Skeletal muscle tissue (tissue), 4 donors: ENCODE data around the gene ADAMTS12. TPM values are rescaled to one million over a fixed set of nuclear protein-coding genes. Genes with fewer than 3 reads are reported as not detected.

Experiments used
- H3K27ac ChIP-seq: one replicate; pipeline ENCODE4 v1.7.0; 2013; ENCODE audit warnings: mild to moderate bottlenecking, low read depth, low read length, inconsistent platforms
- H3K27me3 ChIP-seq, 3 donors: one replicate each; pipeline ENCODE4 v1.7.0; 2013; ENCODE audit warnings: low read length in 3 of 3; ENCODE audit not compliant: control insufficient read depth in 3 of 3, insufficient read depth in 3 of 3
- H3K36me3 ChIP-seq, 3 donors: one replicate each; pipeline ENCODE4 v1.7.0; 2013; ENCODE audit warnings: low read length in 3 of 3; ENCODE audit not compliant: control insufficient read depth in 3 of 3, insufficient read depth in 3 of 3
- H3K4me1 ChIP-seq, 3 donors: one replicate each; pipeline ENCODE4 v1.7.0; 2013; ENCODE audit warnings: low read length in 3 of 3, mild to moderate bottlenecking in 3 of 3; ENCODE audit not compliant: control insufficient read depth in 3 of 3, insufficient read depth in 3 of 3
- H3K4me3 ChIP-seq, 3 donors: one replicate each; pipeline ENCODE4 v1.7.0; 2013; ENCODE audit warnings: low read length in 3 of 3
- H3K9ac ChIP-seq, 3 donors: one replicate each; pipeline ENCODE4 v1.7.0; 2013; ENCODE audit warnings: low read length in 3 of 3, mild to moderate bottlenecking in 3 of 3, moderate library complexity in 2 of 3, low read depth in 1 of 3
- H3K9me3 ChIP-seq, 3 donors: one replicate each; pipeline ENCODE4 v1.7.0; 2013; ENCODE audit warnings: low read length in 3 of 3; ENCODE audit not compliant: control insufficient read depth in 3 of 3
- total RNA-seq: library from RNA; depleted of rRNA; stranded (reverse); fragments of >200 nt; gene quantifications from one replicate; pipeline ENCODE4 v1.2.3, GENCODE V29; 2014
- donor health status: Osteomylitis.

ADAMTS12 gene, protein sequence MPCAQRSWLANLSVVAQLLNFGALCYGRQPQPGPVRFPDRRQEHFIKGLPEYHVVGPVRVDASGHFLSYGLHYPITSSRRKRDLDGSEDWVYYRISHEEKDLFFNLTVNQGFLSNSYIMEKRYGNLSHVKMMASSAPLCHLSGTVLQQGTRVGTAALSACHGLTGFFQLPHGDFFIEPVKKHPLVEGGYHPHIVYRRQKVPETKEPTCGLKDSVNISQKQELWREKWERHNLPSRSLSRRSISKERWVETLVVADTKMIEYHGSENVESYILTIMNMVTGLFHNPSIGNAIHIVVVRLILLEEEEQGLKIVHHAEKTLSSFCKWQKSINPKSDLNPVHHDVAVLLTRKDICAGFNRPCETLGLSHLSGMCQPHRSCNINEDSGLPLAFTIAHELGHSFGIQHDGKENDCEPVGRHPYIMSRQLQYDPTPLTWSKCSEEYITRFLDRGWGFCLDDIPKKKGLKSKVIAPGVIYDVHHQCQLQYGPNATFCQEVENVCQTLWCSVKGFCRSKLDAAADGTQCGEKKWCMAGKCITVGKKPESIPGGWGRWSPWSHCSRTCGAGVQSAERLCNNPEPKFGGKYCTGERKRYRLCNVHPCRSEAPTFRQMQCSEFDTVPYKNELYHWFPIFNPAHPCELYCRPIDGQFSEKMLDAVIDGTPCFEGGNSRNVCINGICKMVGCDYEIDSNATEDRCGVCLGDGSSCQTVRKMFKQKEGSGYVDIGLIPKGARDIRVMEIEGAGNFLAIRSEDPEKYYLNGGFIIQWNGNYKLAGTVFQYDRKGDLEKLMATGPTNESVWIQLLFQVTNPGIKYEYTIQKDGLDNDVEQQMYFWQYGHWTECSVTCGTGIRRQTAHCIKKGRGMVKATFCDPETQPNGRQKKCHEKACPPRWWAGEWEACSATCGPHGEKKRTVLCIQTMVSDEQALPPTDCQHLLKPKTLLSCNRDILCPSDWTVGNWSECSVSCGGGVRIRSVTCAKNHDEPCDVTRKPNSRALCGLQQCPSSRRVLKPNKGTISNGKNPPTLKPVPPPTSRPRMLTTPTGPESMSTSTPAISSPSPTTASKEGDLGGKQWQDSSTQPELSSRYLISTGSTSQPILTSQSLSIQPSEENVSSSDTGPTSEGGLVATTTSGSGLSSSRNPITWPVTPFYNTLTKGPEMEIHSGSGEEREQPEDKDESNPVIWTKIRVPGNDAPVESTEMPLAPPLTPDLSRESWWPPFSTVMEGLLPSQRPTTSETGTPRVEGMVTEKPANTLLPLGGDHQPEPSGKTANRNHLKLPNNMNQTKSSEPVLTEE (N-terminal part only)
- 19.3 TPM for total RNA-seq

DNA sequence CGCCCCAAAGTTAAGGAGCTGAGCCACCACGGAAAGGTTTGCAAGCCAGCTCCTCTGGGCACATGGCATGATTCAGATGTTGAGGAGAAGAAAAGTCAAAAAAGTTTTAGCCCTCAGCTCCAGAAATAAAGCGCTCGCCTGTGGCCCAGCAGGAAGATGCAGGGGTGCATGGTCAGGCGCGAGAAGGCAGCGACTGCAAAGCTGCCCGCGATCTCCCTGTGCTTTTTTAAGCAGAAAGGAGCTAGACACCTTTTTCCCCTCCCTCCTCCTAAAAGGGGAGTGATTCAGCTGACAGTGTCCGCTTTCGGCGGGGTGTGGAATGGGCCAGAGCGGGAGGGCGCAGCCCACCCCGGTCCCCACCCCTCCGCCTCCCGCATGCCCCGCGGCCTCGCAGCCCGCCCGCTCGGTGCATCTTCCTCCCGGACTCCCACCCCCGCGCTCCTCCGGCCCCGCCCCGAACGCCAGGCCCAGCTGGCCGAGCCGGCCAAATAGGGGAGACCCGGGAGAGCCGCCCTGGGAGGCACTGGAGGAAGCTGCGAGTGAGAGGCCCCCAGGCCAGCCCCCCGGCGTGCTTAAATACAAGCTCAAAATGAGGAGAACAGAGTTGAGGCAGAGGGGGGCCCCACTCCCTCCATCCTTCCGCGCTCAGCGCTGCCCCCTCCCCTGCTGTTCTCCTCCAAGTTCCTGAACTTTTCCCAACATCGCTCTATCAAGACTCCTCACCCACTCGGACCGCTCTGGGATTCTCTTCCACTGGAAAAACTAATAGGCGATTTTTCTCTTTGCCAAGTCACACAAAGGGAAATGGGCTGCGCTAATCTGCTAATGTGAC lies at the start of gene ADAMTS12:
Gene ADAMTS12 (minus strand): TSS at position 203 of the 832 bp plus-strand sequence. CDS start 134 bp downstream, at position 69.
- Histone ChIP-seq H3K4me1 (peaks cover 0 to 8% (median 3%) of the 10 kb centered on the region in 3 donors), H3K27ac (no peak within 1 kb of the TSS), H3K9me3 (peaks cover 0 to 3% (median 2%) of the 10 kb centered on the region in 3 donors), H3K4me3 (peak within 1 kb of the TSS; percentile 52 to 67 (median 53)), H3K9ac (peak within 1 kb of the TSS in 1 of 3 donors; percentile 46), H3K27me3 (peaks cover 10 to 18% (median 12%) of the 10 kb centered on the region in 3 donors), H3K36me3 (no peaks in the 10 kb centered on the region)

- no peaks in the 10 kb centered on the region for H3K36me3 ChIP-seq
- H3K4me1 ChIP-seq, result peaks cover 9 to 11% (median 11%) of the 10 kb centered on the region in 3 donors
- no peak overlapping the region for H3K4me3 ChIP-seq
- H3K9me3 ChIP-seq, result no peaks in the 10 kb centered on the region
- peaks cover 36 to 49% (median 38%) of the 10 kb centered on the region in 3 donors for H3K27me3 ChIP-seq
- H3K9ac ChIP-seq, result no peak overlapping the region
- H3K27ac ChIP-seq, result no peak overlapping the region
These were observed 49.3 kb upstream of the ADAMTS12 start for GRCh38 chr5:33941090-33941489.

GRCh38 chr5:33939556-33940262 lies 47.9 kb upstream of the ADAMTS12 start:
- Histone ChIP-seq H3K27ac (no peak overlapping the region), H3K4me3 (no peak overlapping the region), H3K36me3 (no peaks in the 10 kb centered on the region), H3K9ac (no peak overlapping the region), H3K4me1 (peaks cover 11 to 18% (median 13%) of the 10 kb centered on the region in 3 donors), H3K9me3 (no peaks in the 10 kb centered on the region), H3K27me3 (peaks cover 38 to 56% (median 43%) of the 10 kb centered on the region in 3 donors)

DNA sequence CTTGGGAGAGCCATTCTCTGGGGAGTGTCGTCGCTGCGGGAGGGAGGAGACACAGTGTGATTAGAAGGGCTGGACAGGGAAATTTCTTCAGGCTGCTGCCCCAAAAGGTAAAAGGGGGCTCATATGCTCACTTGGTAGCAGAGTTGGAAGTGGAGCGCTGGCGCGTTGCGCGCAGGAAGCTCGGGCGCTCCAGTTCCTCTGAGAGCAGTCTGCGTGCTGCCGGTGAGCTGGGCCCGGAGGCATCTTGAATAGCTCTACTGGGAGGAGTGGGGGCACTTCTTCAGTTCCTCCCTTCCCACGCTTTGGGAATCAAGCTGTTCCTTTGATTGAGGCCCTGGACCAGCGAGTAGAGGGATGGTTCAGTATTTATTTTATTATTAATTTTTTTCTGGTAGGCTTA lies 47.1 kb upstream of the ADAMTS12 start:
- Histone ChIP-seq H3K27ac (no peak overlapping the region), H3K9me3 (no peaks in the 10 kb centered on the region), H3K36me3 (no peaks in the 10 kb centered on the region), H3K9ac (no peak overlapping the region), H3K27me3 (peaks cover 40 to 56% (median 43%) of the 10 kb centered on the region in 3 donors), H3K4me1 (peaks cover 11 to 18% (median 13%) of the 10 kb centered on the region in 3 donors), H3K4me3 (no peak overlapping the region)

DNA sequence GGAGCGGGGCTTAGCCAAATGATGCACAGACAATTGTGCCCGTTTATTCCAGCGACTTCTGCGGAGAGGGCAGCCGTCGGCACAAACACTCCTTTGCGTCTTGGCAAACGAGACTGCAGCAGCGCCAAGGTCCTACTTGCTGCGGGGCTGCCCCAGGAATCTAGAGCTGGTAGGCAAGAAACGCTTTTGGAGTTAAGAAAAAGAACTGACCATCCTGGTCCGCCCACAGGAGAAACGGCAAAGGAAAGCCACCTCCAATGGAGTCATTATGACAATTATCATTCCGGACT lies 46.7 kb upstream of the ADAMTS12 start:
- no peaks in the 10 kb centered on the region for H3K9me3 ChIP-seq

GRCh38 chr5:33937707-33938506 lies 46.1 kb upstream of the ADAMTS12 start:
- Histone ChIP-seq H3K9ac (no peak overlapping the region), H3K9me3 (no peaks in the 10 kb centered on the region), H3K27me3 (peaks cover 40 to 56% (median 43%) of the 10 kb centered on the region in 3 donors), H3K4me1 (peaks cover 11 to 18% (median 13%) of the 10 kb centered on the region in 3 donors), H3K36me3 (no peaks in the 10 kb centered on the region), H3K27ac (no peak overlapping the region), H3K4me3 (no peak overlapping the region)

More for the DNA sequence above, 46.7 kb upstream of the ADAMTS12 start:
- H3K36me3 ChIP-seq, result no peaks in the 10 kb centered on the region
- peaks cover 11 to 18% (median 13%) of the 10 kb centered on the region in 3 donors for H3K4me1 ChIP-seq
- H3K4me3 ChIP-seq, result no peak overlapping the region
- no peak overlapping the region for H3K27ac ChIP-seq
- H3K9ac ChIP-seq, result no peak overlapping the region
- peaks cover 40 to 56% (median 43%) of the 10 kb centered on the region in 3 donors for H3K27me3 ChIP-seq

GRCh38 chr5:33937017-33937706 lies 45.4 kb upstream of the ADAMTS12 start:
- H3K4me1 ChIP-seq, result peaks cover 11 to 18% (median 13%) of the 10 kb centered on the region in 3 donors
- peak overlapping the region; percentile 35 to 62 (median 57) for H3K4me3 ChIP-seq
- peaks cover 35 to 50% (median 43%) of the 10 kb centered on the region in 3 donors for H3K27me3 ChIP-seq
- H3K9me3 ChIP-seq, result no peaks in the 10 kb centered on the region
- no peak overlapping the region for H3K27ac ChIP-seq
- H3K36me3 ChIP-seq, result no peaks in the 10 kb centered on the region
- H3K9ac ChIP-seq, result no peak overlapping the region
